Upper lobe of right lung (tissue), 1 donor: ENCODE results near the gene PTCRA. TPM values are rescaled to one million over a fixed set of nuclear protein-coding genes. Genes with fewer than 3 reads are reported as not detected.

Experiments used
- ATAC-seq: fragments of 200-7000 bp; cut with Tn5 transposase; one replicate; pipeline ENCODE4 v1.9.1; 2020; ENCODE audit warnings: mild to moderate bottlenecking, moderate library complexity
- DNase-seq: peaks from one replicate; pipeline ENCODE4 v3.0.0-alpha.2; 2020
- H3K27ac ChIP-seq: fragments of 200-600 bp; one replicate; pipeline ENCODE4 v1.8.0; 2022
- H3K27me3 ChIP-seq: fragments of 200-600 bp; one replicate; pipeline ENCODE4 v1.8.0; 2022; ENCODE audit warnings: mild to moderate bottlenecking
- H3K36me3 ChIP-seq: fragments of 200-600 bp; one replicate; pipeline ENCODE4 v1.8.0; 2022
- H3K4me1 ChIP-seq: fragments of 200-600 bp; one replicate; pipeline ENCODE4 v1.8.0; 2022
- H3K4me3 ChIP-seq: fragments of 200-600 bp; one replicate; pipeline ENCODE4 v1.8.0; 2022; ENCODE audit warnings: mild to moderate bottlenecking
- H3K9me3 ChIP-seq: fragments of 200-600 bp; one replicate; pipeline ENCODE4 v1.8.0; 2022
- intact Hi-C: fragments of 100-400 bp; cut with DNase I; formaldehyde crosslinking; loops from one replicate; pipeline ENCODE4 v1.11.0; 2022
- total RNA-seq: library from RNA; stranded (reverse); fragmentation: NEBNext Ultra II Directional; extraction: Animal tissue kit (Norgen Biotek cat#: 25700); gene quantifications from one replicate; pipeline ENCODE4 v1.2.1, GENCODE V29; 2021
- TF ChIP-seq, protein P1 (sequence below): fragments of 200-600 bp; IDR thresholded peaks from one replicate; pipeline ENCODE4 v1.8.0; 2022; ENCODE audit warnings: antibody characterized with exemption
- donor health status: DM: no; HTN: yes; CAD: no; lungs with severe emphysema.

PTCRA gene
- total RNA-seq, 1 donor from 2014 or later = 5.0 TPM

DNA sequence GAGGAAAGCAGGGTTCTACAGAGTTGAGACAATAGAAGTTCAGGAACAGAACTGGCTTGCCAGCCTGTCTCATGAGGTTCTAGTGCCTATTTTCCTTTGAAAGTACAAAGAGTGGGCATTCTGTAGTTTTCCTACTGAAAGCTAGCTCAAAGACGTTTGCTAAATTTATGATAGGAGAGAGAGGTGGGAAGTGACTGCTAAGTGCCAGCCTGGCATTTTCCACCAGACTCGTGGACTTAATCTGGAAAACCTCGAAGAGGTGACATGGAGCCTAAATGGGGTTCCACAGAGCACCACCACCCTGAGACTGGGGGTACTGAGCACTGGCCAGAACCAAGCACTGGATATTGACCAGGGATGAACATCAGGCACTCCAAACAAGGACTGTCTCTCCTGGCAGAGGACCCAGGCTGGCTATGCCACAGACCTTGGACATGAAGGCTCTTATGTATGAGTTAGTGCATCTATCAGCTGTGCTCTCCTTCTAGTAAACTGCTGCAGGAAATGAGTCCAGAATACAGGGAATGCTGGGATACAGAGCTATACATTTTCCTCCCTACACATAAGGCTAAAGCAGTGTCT, 56.0 kb downstream of the PTCRA start:
- no peak overlapping the region for H3K4me3 ChIP-seq
- no peaks in the 10 kb centered on the region for H3K9me3 ChIP-seq
- peaks cover 14% of the 10 kb centered on the region for H3K36me3 ChIP-seq
- no peak for DNase-seq
- TF ChIP-seq, protein P1, sequence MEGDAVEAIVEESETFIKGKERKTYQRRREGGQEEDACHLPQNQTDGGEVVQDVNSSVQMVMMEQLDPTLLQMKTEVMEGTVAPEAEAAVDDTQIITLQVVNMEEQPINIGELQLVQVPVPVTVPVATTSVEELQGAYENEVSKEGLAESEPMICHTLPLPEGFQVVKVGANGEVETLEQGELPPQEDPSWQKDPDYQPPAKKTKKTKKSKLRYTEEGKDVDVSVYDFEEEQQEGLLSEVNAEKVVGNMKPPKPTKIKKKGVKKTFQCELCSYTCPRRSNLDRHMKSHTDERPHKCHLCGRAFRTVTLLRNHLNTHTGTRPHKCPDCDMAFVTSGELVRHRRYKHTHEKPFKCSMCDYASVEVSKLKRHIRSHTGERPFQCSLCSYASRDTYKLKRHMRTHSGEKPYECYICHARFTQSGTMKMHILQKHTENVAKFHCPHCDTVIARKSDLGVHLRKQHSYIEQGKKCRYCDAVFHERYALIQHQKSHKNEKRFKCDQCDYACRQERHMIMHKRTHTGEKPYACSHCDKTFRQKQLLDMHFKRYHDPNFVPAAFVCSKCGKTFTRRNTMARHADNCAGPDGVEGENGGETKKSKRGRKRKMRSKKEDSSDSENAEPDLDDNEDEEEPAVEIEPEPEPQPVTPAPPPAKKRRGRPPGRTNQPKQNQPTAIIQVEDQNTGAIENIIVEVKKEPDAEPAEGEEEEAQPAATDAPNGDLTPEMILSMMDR = no peak
- intact Hi-C loops = no loop called here
- H3K27ac ChIP-seq = no peak overlapping the region
- ATAC-seq = no peak
- no peaks in the 10 kb centered on the region for H3K27me3 ChIP-seq
- peaks cover 1% of the 10 kb centered on the region for H3K4me1 ChIP-seq

DNA sequence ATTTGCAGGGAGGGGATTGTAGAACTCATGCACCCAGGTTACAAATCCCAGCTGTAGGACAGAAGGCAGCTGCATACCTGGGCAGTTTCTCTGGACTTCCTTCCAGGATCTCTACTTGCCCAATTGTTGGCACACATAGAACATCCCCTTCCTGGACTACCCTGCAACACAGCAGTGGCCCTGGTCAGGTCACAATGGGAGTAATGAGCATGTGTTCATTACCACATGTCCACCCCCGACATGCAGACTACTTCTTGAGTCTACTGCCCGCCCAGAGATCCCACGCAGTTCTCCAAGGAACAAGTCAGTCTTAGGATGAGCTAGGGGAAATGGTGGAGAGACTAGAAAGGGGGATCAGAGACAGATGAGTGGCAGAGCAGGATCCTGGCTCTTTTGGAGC, 58.1 kb downstream of the PTCRA start:
- no peak overlapping the region for H3K4me3 ChIP-seq
- H3K9me3 ChIP-seq = no peaks in the 10 kb centered on the region
- no peaks in the 10 kb centered on the region for H3K36me3 ChIP-seq
- peaks cover 15% of the 10 kb centered on the region for H3K4me1 ChIP-seq
- peak; percentile 69 for ATAC-seq
- TF ChIP-seq, protein P1 = no peak
- no peak for DNase-seq
- no peak overlapping the region for H3K27ac ChIP-seq
- intact Hi-C loops = no loop called here
- no peaks in the 10 kb centered on the region for H3K27me3 ChIP-seq

DNA sequence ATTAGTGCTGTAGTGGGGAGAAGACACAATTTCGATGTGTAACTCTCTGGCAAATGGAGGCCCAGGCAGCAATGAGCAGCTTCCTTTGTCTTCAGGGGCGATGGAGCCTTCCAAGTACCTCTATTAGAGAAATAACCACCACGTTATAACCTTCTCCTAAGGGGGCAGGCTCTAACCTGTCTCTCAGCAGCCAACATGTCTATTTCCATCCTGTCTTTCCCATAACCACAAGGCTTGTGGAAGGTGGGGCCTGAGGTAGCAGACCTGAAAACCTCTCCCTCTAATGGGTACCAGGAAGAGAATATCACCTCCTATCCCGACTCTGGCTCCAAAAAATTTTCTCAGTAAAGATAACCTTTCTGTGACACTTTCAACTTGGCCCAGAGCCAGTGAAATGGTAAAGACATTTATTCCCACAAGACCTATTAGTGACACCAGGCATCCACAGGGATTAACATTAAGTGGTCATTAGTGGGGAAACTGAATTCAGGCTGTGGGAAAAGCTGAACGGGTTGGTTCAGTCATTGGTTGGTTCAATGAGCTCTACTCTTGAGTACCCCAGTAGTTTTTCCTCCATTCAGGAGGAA, 59.2 kb downstream of the PTCRA start:
- DNase-seq (no peak), ATAC-seq (no peak)
- H3K4me1 ChIP-seq = peaks cover 22% of the 10 kb centered on the region
- H3K27ac ChIP-seq = no peak overlapping the region
- TF ChIP-seq, protein P1 = no peak
- intact Hi-C loops = no loop called here
- H3K36me3 ChIP-seq = no peaks in the 10 kb centered on the region
- no peak overlapping the region for H3K4me3 ChIP-seq
- H3K9me3 ChIP-seq = no peaks in the 10 kb centered on the region
- no peaks in the 10 kb centered on the region for H3K27me3 ChIP-seq

Other genes with a start within 250 kb of the PTCRA start
- gene PRPH2, start 193.5 kb upstream of the PTCRA start, total RNA-seq = 1.2 TPM
- gene TBCC, start 169.9 kb upstream of the PTCRA start, total RNA-seq = 17.8 TPM
- 21.0 TPM for gene BICRAL, start 134.0 kb upstream of the PTCRA start, total RNA-seq
- gene RPL7L1, start 36.4 kb upstream of the PTCRA start, total RNA-seq = 64.9 TPM
- gene CNPY3, start 13.4 kb downstream of the PTCRA start, total RNA-seq = 63.7 TPM
- gene GNMT, start 44.7 kb downstream of the PTCRA start, total RNA-seq = 1.4 TPM
- 30.4 TPM for gene PEX6, start 63.1 kb downstream of the PTCRA start, total RNA-seq
- 24.1 TPM for gene PPP2R5D, start 68.5 kb downstream of the PTCRA start, total RNA-seq
- gene MEA1, start 97.9 kb downstream of the PTCRA start, total RNA-seq = 45.5 TPM
- gene KLHDC3, start 98.2 kb downstream of the PTCRA start, total RNA-seq = 58.8 TPM
- gene RRP36, start 105.6 kb downstream of the PTCRA start, total RNA-seq = 39.4 TPM
- gene CUL7, start 137.8 kb downstream of the PTCRA start, total RNA-seq = 20.1 TPM
- 42.4 TPM for gene MRPL2, start 143.4 kb downstream of the PTCRA start, total RNA-seq
- 32.0 TPM for gene KLC4, start 143.6 kb downstream of the PTCRA start, total RNA-seq
- gene PTK7, start 160.3 kb downstream of the PTCRA start, total RNA-seq = 97.1 TPM